ENCODE results near the gene VIL1. TPM values are rescaled to one million over a fixed set of nuclear protein-coding genes. Genes with fewer than 3 reads are reported as not detected.

VIL1 gene
- total and polyA plus RNA-seq, 9 of the 15 experiments (the other 6 are each of a cell fraction or from before 2014, with no cell fraction given): 0.51 to 2.7 (median 1.2) TPM

GRCh38 chr2:218398437-218399390 is 20.2 kb upstream of the VIL1 start:
- WGBS (ENCODE audit: insufficient coverage, low coverage, missing lambda C conversion rate): 2% methylated on average over 24 of the region's 95 CpGs
- in situ Hi-C loops (cut with MboI): loop anchor here (5.0 kb wide), 1 partner anchor 111 kb away; no protein-coding TSS in a partner anchor
- FAIRE-seq: no peak
- H3K36me3 ChIP-seq (ENCODE audit: control insufficient read depth, insufficient read depth, low read length): peaks cover 28% of the 10 kb centered on the region; the same call in 1 of the 3 replicates
- no peaks in the 10 kb centered on the region for H3K9me3 ChIP-seq (replicated peaks; ENCODE audit: control insufficient read depth, insufficient read depth, low read depth, low read length)
- peak overlapping the region; percentile 80 for H3K4me2 ChIP-seq (ENCODE audit: insufficient read depth, low read length)
- no peaks in the 10 kb centered on the region for H4K20me1 ChIP-seq (replicated peaks; ENCODE audit: control insufficient read depth, insufficient read depth, low read length)
- ChIA-PET POLR2A (interaction anchor here (0.6 to 0.7 kb wide), 2 partner anchors 18 to 111 kb away, joined by 3 read pairs; no protein-coding TSS in a partner anchor), CTCF (ENCODE audit: low intra/inter-chr PET ratio) (interaction anchor here (0.6 kb wide), 1 partner anchor 68 kb away, joined by 7 read pairs; no protein-coding TSS in a partner anchor)
- DNase-seq (ENCODE audit: extremely low read depth in 1 of 4, low spot score in 3 of 4): peak; percentile 53 to 76 (median 64)
- H3K4me1 ChIP-seq (replicated peaks in 1 of 2; ENCODE audit: control insufficient read depth in 2 of 2, insufficient read depth in 2 of 2, low read length in 2 of 2): peaks cover 17 to 82% of the 10 kb centered on the region in 2 experiments
- peaks cover 75% of the 10 kb centered on the region for H3K79me2 ChIP-seq (ENCODE audit: control insufficient read depth, insufficient read depth, low read length)
- ATAC-seq: peak; percentile 42
- 0 out of 2 replicates have a peak overlapping the region, but pooled peaks have one; percentile 47 for H2AFZ ChIP-seq (ENCODE audit: low read depth, low read length)
- TSS peak; percentile 35 for BruUV-seq (replicated peaks)
- no peaks in the 10 kb centered on the region for H3K27me3 ChIP-seq (ENCODE audit: control insufficient read depth in 2 of 2, insufficient read depth in 2 of 2, low read length in 2 of 2)
- intact Hi-C loops (cut with micrococcal nuclease): loop anchor here (2.0 to 5.0 kb wide), 2 partner anchors 106 to 169 kb away; partner anchors contain the start of genes CNOT9, TMBIM1 and USP37
- peak overlapping the region; percentile 57 for H3K4me3 ChIP-seq
- H3K9ac ChIP-seq (ENCODE audit: insufficient read depth in 1 of 2, low read depth in 2 of 2, low read length in 2 of 2): peak overlapping the region; percentile 98 to 100
- H3K27ac ChIP-seq (ENCODE audit: extremely low read depth, low read depth, low read length): peak overlapping the region; percentile 99
- H3K9me1 ChIP-seq (ENCODE audit: control insufficient read depth, insufficient read depth, low read length): no peaks in the 10 kb centered on the region
- TF ChIP-seq JUN (IDR thresholded peaks at IDR 0.05; ENCODE audit: borderline replicate concordance, low read depth, low read length) (no peak; the same call in 1 of the 2 replicates), JUN (CRISPR knock-in tag; IDR thresholded peaks at IDR 0.05; ENCODE audit: borderline replicate concordance) (no peak), SLC30A9 (CRISPR knock-in tag; IDR thresholded peaks at IDR 0.05) (no peak), CREBBP (IDR thresholded peaks at IDR 0.05; ENCODE audit: low read depth, low read length) (no peak), ARHGAP35 (IDR thresholded peaks at IDR 0.05; ENCODE audit: partially characterized antibody) (no peak), POLR2G (IDR thresholded peaks at IDR 0.05; ENCODE audit: low read depth, low read length) (peak; percentile 67), IRF1 (CRISPR knock-in tag; IDR thresholded peaks at IDR 0.05; ENCODE audit: borderline replicate concordance) (no peak), ZNF695 (CRISPR knock-in tag; IDR thresholded peaks at IDR 0.05) (no peak), ZNF778 (CRISPR knock-in tag; IDR thresholded peaks at IDR 0.05) (no peak), RHOXF2B (CRISPR knock-in tag; conservative IDR thresholded peaks at IDR 0.05) (no peak), GATAD2B (IDR thresholded peaks at IDR 0.05; ENCODE audit: borderline replicate concordance) (peak; percentile 46; the same call in 1 of the 2 replicates), ETV6 (IDR thresholded peaks at IDR 0.05; ENCODE audit: borderline replicate concordance in 1 of 2, low read depth in 2 of 2, low read length in 1 of 2) (no peak), ETV6 (CRISPR knock-in tag; IDR thresholded peaks at IDR 0.05; ENCODE audit: borderline replicate concordance) (0 out of 2 replicates have a peak, but pooled peaks have one; percentile 9), MTF1 (CRISPR knock-in tag; IDR thresholded peaks at IDR 0.05; ENCODE audit: borderline replicate concordance) (no peak)
- TF ChIP-seq, protein P1, sequence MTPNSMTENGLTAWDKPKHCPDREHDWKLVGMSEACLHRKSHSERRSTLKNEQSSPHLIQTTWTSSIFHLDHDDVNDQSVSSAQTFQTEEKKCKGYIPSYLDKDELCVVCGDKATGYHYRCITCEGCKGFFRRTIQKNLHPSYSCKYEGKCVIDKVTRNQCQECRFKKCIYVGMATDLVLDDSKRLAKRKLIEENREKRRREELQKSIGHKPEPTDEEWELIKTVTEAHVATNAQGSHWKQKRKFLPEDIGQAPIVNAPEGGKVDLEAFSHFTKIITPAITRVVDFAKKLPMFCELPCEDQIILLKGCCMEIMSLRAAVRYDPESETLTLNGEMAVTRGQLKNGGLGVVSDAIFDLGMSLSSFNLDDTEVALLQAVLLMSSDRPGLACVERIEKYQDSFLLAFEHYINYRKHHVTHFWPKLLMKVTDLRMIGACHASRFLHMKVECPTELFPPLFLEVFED (CRISPR knock-in tag; conservative IDR thresholded peaks at IDR 0.05): 0 out of 2 replicates have a peak, but pooled peaks have one; percentile 26
- TF ChIP-seq, protein P2, sequence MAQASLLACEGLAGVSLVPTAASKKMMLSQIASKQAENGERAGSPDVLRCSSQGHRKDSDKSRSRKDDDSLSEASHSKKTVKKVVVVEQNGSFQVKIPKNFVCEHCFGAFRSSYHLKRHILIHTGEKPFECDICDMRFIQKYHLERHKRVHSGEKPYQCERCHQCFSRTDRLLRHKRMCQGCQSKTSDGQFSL (CRISPR knock-in tag; IDR thresholded peaks at IDR 0.05): no peak
- TF ChIP-seq, protein P2 (tag; IDR thresholded peaks at IDR 0.05): peak in 1 of 2 experiments; percentile 51; a peak in 1 of 4 replicates

Measured in K562 (cell line).